ENCODE measurements around the gene CDHR2.

CDHR2 gene

DNA sequence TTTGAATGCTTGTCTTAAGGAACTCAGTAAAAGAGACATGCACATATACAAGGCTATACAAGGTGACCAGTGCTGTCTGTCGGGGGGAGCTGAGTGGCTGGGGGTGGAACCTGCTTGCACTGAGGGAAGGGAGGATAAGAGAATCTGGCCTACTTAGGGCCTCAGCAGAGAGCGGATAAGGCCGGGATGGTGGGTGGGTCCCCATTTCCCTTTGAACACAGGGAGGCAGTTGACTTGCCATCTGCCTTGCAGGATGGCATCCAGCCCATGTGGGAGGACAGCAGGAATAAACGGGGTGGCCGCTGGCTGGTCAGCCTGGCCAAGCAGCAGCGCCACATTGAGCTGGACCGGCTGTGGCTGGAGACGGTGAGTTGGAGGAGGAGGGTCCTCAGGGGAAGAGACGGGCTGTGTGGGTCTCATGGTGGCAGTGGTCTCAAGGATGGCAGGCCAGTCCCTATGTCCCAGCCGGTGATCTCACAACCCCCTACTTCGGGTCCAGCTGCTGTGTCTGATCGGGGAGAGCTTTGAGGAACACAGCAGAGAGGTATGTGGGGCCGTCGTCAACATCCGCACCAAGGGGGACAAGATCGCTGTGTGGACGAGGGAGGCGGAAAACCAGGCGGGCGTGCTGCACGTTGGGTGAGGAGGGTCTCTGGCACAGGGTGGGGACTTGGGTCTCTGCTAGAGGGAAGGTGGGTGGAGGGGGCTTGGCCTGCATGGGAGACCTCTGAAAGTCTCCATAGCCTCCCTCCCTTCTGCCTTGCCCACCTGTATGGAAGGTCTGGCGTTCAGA lies 95.9 kb downstream of the CDHR2 start:
- DNase-seq = no peak

Measured in NCI-H2029 (cell line).